AG04450 (cell line): ENCODE data around the gene DPCD. TPM values are rescaled to one million over a fixed set of nuclear protein-coding genes. Genes with fewer than 3 reads are reported as not detected.

Experiments used
- CTCF ChIA-PET: fragments of 300-600, 350-600 bp; formaldehyde crosslinking; extraction: SDS; loops from one replicate; lab custom pipeline; 2022; ENCODE audit warnings: antibody characterized with exemption, inconsistent platforms; lab: Charles Lee
- POLR2A ChIA-PET: fragments of 350-600 bp; formaldehyde crosslinking; extraction: SDS; loops from one replicate; lab custom pipeline; 2021; ENCODE audit warnings: antibody characterized with exemption, inconsistent platforms; lab: Yijun Ruan, JAX
- DNase-seq: peaks from one replicate; pipeline ENCODE4 v3.0.0-alpha.2; 2011; ENCODE audit warnings: low read depth, low spot score
- H3K27ac ChIP-seq: one replicate; pipeline ENCODE4 v1.5.1; 2012; ENCODE audit warnings: low read depth, low read length, control low read depth
- H3K27me3 ChIP-seq: one replicate; pipeline ENCODE4 v1.6.0; 2012; ENCODE audit warnings: low read length; ENCODE audit not compliant: control insufficient read depth, insufficient read depth
- H3K4me3 ChIP-seq: 2 replicates; pipeline ENCODE4 v1.5.1; 2011; ENCODE audit warnings: mild to moderate bottlenecking, low read depth, low read length, control low read depth
- H3K9me3 ChIP-seq: 2 replicates; pipeline ENCODE4 v1.5.1; 2012; ENCODE audit warnings: low read length; ENCODE audit not compliant: control insufficient read depth, insufficient read depth
- CTCF ChIP-seq: IDR thresholded peaks from 2 replicates; pipeline ENCODE4 v1.5.1; 2011; ENCODE audit warnings: low read depth, low read length, control low read depth, inconsistent platforms
- polyA plus RNA-seq: library from polyadenylated mRNA; depleted of rRNA; stranded (reverse); fragments of >200 nt; gene quantifications from 2 replicates; pipeline ENCODE4 v1.2.3, GENCODE V29; 2011

The DPCD gene
- polyA plus RNA-seq, 1 experiment, result 49.7 TPM

DNA sequence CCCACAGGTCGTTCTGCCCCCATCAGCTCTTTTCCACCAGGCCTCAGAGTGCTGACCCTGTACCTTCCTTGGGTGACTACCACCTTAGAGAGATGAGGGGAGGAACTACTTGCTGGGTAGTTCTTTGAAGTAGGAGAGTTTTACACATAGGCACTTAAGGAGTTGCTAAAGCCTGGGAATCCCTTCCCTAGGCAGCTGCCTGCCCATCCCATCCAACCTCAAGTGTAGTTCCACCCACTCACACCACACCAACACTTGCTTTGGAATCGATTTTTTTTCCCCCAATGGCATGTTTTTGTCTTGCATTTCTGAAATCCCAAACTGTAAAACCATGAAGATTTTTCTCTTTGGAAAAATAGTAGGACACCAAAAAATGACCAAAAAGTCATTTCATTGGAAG lies 59.1 kb downstream of the DPCD start:
- DNase-seq, result no peak
- ChIA-PET POLR2A (interaction anchor here (0.5 kb wide), 1 partner anchor 25 kb away, joined by 4 read pairs; no protein-coding TSS in a partner anchor), CTCF (interaction anchor here (0.6 kb wide), 1 partner anchor 44 kb away, joined by 3 read pairs; no protein-coding TSS in a partner anchor)
- Histone ChIP-seq H3K4me3 (no peak overlapping the region), H3K9me3 (no peaks in the 10 kb centered on the region), H3K27ac (no peak overlapping the region), H3K27me3 (no peaks in the 10 kb centered on the region)
- no peak for TF ChIP-seq CTCF

GRCh38 chr10:101649525-101650085 lies 61.5 kb downstream of the DPCD start:
- Histone ChIP-seq H3K9me3 (no peaks in the 10 kb centered on the region), H3K27me3 (no peaks in the 10 kb centered on the region), H3K27ac (no peak overlapping the region), H3K4me3 (no peak overlapping the region)
- no peak for TF ChIP-seq CTCF
- ChIA-PET CTCF (no interaction called here), POLR2A (no interaction called here)
- no peak for DNase-seq

DNA sequence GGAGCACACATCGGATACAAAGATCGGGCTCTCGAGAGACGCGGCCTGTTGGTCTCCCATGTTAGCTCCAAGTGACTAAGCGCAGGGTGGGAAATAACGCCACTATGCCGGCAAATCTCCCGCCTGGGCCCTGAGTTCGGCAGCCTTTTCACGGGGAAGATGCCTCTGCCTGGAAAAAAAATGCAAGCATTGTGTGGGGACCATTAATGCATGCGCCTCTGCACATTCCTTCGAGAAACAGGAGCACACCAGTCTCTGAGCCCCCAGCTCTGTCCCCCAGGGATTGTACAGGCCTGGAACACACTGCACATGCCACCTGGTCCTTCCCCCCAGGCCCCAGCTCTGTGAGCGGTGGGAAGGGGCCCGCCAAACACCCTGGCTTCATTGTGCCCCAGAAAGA lies 62.7 kb downstream of the DPCD start:
- no peaks in the 10 kb centered on the region for H3K9me3 ChIP-seq
- H3K27me3 ChIP-seq, result no peaks in the 10 kb centered on the region
- no peak for TF ChIP-seq CTCF
- H3K27ac ChIP-seq, result no peak overlapping the region
- POLR2A ChIA-PET, result no interaction called here
- CTCF ChIA-PET, result no interaction called here
- DNase-seq, result no peak
- H3K4me3 ChIP-seq, result no peak overlapping the region

- ChIA-PET CTCF (no interaction called here), POLR2A (no interaction called here)
- H3K4me3 ChIP-seq, result no peak overlapping the region
- H3K27ac ChIP-seq, result no peak overlapping the region
- no peaks in the 10 kb centered on the region for H3K9me3 ChIP-seq
- no peaks in the 10 kb centered on the region for H3K27me3 ChIP-seq
- DNase-seq, result no peak
- TF ChIP-seq CTCF, result no peak
Observed at GRCh38 chr10:101651336-101651735, 63.2 kb downstream of the DPCD start.

DNA sequence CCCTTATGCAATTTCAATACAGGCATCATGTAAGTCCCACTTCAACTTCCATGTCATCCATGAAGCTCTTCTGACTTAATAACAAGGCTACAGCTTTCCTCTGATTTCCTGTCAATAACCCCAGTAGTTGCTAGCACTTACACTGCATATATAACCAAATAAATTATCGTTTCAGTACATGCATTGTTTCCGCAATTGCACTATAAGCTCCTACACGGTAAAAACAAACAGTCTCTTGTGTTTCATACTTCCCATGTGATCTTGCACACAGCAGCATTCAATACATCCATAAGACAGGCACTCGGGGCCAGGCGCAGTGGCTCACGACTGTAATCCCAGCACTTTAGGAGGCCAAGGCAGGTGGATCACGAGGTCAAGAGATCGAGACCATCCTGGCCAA lies 65.4 kb downstream of the DPCD start:
- H3K27me3 ChIP-seq, result no peaks in the 10 kb centered on the region
- DNase-seq, result no peak
- H3K9me3 ChIP-seq, result no peaks in the 10 kb centered on the region
- CTCF ChIA-PET, result no interaction called here
- TF ChIP-seq CTCF, result no peak
- no peak overlapping the region for H3K4me3 ChIP-seq
- POLR2A ChIA-PET, result no interaction called here
- no peak overlapping the region for H3K27ac ChIP-seq
